NAMALWA (cell line): ENCODE data around the gene SEPTIN12.
"Not testable (repeated sequence)": the region's sequence is repeated elsewhere in the genome, so short reads cannot be mapped to it uniquely, and the experiment has no call there.

Source experiments
- DNase-seq: peaks from one replicate; pipeline ENCODE4 v3.0.0-alpha.2; 2015; ENCODE audit warnings: low spot score

SEPTIN12 gene

DNA sequence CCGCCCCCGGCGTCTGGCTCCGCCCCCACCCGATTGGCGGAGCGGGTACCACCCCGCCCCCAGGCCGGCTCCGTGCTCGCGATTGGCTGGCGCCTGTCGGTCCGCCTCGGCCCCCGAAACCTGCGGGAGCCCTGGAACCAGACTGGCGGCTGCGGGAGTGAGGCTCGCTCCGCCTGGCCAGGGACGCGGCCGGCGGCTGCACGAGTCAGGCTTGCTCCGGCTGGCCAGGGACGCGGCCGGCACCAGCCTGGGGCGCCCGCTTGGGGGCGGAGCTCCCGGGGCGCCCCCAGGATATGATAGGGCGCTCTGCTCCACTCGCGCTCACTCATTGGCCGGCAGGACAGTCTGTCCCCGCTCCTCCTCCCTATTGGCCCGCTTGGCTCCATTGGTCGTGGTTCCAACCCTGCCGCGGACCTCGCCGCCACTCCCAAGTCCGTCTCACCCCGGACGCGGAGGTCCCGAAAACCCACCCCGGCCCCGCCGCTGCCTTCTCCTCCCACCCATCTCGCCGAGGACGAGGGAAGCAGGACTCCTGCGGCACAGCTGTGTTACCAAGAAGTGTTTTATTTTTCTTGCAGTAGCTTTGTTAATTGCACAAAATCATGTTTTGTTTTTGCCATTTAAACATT lies 14.6 kb upstream of the SEPTIN12 start:
- peak; percentile 92 for DNase-seq

GRCh38 chr16:4801962-4802658 lies 14.0 kb upstream of the SEPTIN12 start, which contains the start of gene ROGDI:
TSS of gene ROGDI (minus strand) at chr16:4802633. CDS start at chr16:4802571, 62 bp downstream.
- DNase-seq = peak; percentile 92

DNA sequence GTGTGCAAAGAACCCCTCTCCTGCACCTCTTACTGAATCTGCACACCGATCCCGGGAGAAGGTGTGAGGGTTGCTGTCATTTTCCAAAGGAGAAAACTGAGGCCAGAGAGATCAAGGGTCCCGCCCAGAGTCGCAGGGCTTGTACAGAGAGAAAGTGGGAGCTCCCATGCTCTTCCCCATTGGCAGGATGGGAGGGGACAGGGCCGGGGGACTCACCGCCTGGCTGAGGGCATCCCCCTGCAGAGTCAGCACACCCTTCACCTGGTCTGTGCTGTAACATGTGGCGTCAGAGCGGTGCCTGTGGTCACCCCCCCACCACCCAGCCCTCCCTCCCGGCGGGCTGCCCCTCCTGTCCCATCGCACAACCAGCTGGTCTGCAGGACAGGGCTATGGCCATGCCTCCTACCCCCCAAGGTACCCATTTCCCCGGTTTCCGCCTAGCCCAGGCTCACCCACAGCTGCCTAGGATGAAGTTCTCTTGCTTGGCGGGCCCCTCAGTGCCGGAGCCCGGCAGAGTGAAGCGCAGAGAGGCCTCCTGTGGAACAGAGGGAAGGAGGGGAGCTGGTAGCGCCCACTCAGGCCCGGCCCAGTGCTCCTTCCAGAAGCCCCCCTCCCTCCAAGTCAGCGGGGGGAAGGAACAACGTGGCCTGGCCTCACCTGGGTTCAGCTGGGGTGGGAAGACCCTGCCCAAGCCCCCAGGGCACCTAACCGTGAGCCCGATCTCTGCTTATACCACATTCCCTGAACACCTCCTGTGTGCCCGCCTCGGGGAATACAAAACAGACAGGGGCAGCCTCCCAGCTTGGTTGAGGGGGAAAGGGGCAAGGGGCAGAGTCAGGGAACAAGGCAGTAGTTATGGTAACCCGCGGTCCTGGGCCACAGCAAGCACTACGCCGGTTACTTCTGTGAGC lies 13.2 kb upstream of the SEPTIN12 start:
- DNase-seq = no peak

DNA sequence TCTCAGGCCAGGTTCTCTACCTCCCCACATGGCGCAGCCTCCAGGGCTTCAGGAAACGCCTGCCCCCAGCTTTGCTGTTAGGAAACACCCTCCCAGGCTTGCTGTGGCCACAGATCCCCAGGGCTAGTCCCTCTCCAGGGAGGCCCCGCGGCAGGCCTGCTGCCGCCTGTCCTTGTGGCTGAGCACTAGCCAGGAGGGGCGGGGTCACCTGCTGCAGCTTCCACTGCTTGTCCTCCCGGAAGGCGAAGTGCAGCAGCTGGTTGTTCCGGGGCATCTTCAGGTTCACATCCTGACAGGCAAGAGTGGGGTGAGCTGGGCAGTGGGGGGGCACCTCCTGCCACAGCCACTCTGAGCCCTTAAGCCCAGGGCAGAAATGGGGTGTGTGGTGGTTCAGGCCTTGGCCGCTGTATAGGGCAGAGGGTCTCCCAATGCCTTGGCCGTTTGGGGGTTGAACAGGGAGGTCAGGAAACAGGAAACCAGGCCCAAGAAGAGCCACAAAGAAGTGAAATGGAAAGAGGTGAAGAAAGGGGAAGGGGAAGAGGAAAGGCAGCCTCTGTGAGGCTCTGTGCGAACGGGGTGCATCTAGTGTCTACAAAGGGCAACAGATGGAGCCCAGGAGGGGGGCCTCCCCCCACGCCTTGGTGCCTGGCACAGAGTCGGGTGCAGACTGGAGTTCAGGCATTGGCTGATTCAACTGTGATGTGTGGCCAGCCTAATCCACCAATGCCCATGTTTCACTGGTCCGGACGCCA lies 12.3 kb upstream of the SEPTIN12 start:
- no peak for DNase-seq

GRCh38 chr16:4799171-4799855 lies 11.2 kb upstream of the SEPTIN12 start:
- DNase-seq = no peak

GRCh38 chr16:4798456-4798855 lies 10.3 kb upstream of the SEPTIN12 start:
- DNase-seq = no peak

DNA sequence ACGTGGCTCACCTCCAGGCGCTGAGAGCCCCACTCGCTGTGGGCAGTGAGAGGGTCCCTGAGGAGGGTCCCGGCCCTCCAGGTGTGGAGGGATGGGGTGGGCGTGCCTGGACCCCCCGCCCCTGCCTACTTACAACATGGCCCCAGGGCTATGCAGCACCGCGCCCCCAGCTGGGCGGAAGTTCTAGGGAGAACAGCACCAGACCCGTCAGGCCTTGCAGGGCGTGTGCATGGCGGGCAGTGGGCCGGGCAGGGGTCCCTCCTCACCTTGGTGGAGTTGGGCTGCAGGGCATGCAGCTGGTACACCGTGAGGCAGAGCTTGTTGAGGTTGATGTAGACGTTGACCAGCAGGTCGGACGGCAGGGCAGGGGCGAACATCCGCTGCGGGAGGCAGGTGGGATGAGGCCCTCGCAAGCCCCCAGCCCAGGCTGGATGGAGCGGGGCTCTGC lies 9.7 kb upstream of the SEPTIN12 start:
- no peak for DNase-seq

DNA sequence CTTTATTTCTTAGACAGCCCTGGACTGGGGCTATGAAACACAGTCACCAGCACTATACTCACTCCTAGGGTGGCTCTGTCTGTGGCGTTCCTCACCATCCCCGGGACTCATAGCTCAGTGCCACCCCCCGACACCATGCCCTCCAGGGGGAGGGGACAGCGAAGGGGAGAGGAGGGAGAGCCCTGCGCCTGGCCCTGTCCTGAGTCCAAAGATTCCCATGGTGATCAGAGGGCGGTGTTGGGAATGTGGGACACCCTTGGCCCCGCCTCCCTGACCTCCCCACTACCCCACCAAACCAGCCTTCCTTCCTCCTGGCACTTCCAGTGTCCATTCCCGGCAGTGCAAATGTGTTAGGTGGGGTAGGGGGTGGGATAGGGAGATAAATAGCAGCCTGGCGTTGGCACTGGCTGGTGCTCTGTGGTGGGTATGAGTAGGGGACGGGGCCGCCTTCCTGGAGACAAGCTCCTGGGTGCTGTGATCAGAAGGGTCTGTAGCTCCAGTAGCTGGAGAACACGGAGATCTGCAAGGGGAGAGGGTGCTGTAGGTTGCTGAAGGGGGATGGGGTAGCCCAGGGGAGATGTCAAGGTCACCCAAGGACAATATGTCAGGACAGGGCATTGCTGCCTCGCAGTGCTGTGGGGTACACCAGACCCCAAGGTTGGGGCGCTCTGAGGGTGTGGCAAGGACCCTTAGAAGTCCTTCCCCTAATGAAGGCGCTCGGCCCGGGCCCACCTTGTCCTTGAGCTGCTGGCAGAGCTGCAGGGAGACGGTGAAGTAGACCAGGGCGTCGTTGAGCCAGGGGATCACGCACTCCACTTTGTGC lies 9.0 kb upstream of the SEPTIN12 start:
- no peak for DNase-seq

DNA sequence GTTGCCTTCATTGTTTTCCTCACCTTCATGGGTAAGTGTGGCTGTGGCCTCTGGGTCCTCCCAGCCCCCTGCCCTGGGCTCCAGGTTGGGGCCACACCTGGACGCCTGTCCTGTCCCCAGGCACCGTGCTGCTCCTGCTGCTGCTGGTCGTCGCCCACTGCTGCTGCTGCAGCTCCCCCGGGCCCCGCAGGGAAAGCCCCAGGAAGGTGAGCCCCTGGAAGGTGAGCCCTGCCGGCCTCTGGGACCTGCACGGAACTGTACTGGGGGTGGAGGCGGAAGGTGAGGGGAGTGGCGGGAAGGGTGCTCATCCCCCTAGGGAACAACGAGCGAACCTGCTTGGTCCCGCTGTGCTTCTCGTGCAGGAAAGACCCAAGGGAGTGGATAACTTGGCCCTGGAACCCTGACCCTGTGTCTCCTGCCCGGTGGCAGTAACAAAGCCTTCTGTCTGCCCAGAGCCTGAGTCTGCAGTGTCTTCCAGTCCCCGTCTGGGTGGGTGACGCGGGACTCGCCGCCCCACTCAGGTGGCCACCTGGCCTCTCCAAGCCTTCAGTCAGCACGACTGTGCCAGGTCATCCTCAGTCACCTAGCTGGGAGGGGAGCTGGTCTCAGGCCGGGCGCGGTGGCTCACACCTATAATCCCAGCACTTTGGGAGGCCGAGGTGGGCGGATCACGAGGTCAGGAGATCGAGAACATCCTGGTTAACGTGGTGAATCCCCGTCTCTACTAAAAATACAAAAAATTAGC lies 7.9 kb upstream of the SEPTIN12 start:
- DNase-seq = no peak

- no peak for DNase-seq
These were observed 7.2 kb upstream of the SEPTIN12 start, which contains the start of gene SMIM22 for GRCh38 chr16:4795181-4795827. TSS of gene SMIM22 (plus strand) at chr16:4795369. CDS start at chr16:4795735, 366 bp downstream.

DNA sequence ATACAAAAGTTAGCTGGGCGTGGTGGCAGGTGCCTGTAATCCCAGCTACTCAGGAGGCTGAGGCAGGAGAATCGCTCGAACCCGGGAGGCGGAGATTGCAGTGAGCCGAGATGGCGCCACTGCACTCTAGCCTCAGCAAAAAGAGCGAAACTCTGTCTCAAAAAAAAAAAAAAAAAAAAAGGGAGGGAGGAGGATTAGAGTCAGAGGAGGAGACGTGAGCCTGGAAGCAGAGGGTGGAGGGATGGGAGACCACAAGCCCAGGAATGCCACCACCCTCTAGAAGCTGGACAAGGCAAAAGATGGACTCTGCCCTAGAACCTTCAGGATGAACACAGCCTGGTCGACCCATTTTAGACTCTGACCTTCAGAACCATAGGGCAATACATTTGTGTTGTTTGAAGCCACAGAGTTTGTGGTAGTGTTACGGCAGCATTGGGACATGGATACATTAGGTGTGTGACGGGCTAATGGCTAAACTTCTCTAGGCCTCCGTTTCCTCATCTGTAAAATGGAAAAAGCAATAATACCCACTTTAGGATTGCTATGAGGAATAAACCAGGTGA lies 4.9 kb upstream of the SEPTIN12 start:
- no peak for DNase-seq

- DNase-seq = no peak
These were observed 2.7 kb upstream of the SEPTIN12 start for GRCh38 chr16:4790871-4791270.

GRCh38 chr16:4790261-4790660 lies 2.1 kb upstream of the SEPTIN12 start:
- no peak for DNase-seq

- DNase-seq = no peak
These were observed 765 bp upstream of the SEPTIN12 start for GRCh38 chr16:4788910-4789309.

GRCh38 chr16:4788489-4788889 lies 344 bp upstream of the SEPTIN12 start:
- DNase-seq = no peak

GRCh38 chr16:4787068-4787467 lies 1.1 kb downstream of the SEPTIN12 start:
- no peak for DNase-seq

DNA sequence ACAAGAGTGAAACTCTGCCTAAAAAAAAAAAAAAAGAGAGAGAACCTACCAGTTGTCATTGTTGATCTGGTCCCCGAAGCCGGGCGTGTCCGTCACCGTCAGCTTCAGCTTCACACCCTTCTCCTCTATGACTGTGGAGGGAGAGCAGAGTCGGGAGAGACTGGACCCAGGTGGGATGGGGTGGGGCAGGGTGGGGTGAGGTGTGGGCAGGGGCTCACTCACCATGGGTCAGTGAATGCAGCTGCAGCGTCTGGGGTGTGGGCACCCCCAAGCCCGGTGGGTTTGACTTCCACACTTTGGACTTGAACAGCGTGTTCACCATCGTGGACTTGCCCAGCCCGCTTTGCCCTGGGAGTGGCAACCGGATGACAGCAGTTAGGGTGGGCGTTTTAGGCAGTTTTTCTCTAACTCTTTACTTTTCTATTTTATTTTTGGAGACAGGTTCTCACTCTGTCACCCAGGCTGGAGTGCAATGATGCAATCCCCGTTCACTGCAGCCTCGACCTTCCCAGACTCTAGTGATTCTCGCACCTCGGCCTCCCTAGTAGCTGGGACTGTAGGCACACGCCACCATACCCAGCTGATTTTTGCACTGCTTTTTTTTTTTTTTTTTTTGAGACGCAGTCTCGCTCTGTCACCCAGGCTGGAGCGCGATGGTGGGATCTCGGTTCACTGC lies 2.2 kb downstream of the SEPTIN12 start:
- no peak for DNase-seq

DNA sequence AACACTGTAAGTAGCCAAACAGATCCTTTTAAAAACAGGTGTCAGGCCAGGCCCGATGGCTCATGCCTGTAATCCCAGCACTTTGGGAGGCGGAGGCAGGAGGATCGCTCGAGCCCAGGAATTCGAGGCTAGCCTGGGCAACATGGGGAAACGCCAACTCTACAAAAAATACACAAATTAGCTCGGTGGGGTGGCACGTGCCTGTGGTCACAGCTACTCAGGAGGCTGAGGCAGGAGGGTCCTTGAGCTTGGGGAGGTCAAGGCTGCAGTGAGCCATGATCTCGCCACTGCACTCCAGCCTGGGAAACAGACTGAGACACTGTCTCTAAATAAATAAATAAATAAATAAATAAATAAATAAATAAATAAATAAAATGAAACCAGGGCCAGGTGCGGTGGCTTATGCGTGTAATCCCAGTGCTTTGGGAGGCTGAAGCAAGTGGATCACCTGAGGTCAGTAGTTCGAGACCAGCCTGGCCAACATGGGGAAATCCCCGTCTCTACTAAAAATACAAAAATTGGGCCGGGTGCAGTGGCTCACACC lies 3.6 kb downstream of the SEPTIN12 start:
- DNase-seq = not testable (repeated sequence)
